Mesendoderm (in vitro differentiated cells): ENCODE measurements around the gene DIAPH3.
A peak's percentile ranks its signal among the peaks of the same experiment; 100 is the strongest.

Experiments used
- DNase-seq: peaks from one replicate; pipeline ENCODE4 v3.0.0; 2013
- H2AK5ac ChIP-seq: 2 replicates; pipeline ENCODE4 v1.6.1; 2013; ENCODE audit warnings: low read length, inconsistent platforms
- H2BK120ac ChIP-seq: 2 replicates; pipeline ENCODE4 v1.6.1; 2013; ENCODE audit warnings: low read depth, mild to moderate bottlenecking, low read length, moderate library complexity, mixed read lengths
- H2BK15ac ChIP-seq: replicated peaks from 2 replicates; pipeline ENCODE4 v1.6.1; 2013; ENCODE audit warnings: low read depth, mild to moderate bottlenecking, moderate library complexity
- H2BK5ac ChIP-seq: 2 replicates; pipeline ENCODE4 v1.6.1; 2013; ENCODE audit warnings: low read length, inconsistent platforms
- H3K18ac ChIP-seq: 2 replicates; pipeline ENCODE4 v1.6.1; 2013; ENCODE audit warnings: mild to moderate bottlenecking, low read length, mixed read lengths
- H3K23ac ChIP-seq: one replicate; pipeline ENCODE4 v1.6.1; 2013; ENCODE audit warnings: low read length
- H3K27ac ChIP-seq: 2 replicates; pipeline ENCODE4 v1.5.1; 2013; ENCODE audit warnings: low read depth, mild to moderate bottlenecking, inconsistent platforms, low read length, moderate library complexity
- H3K27me3 ChIP-seq: 2 replicates; pipeline ENCODE4 v1.6.1; 2013; ENCODE audit warnings: low read length, control low read depth, mild to moderate bottlenecking, inconsistent platforms; ENCODE audit not compliant: insufficient read depth, poor library complexity
- H3K36me3 ChIP-seq: 2 replicates; pipeline ENCODE4 v1.6.1; 2013; ENCODE audit warnings: low read length, inconsistent platforms; ENCODE audit not compliant: control insufficient read depth, insufficient read depth
- H3K4ac ChIP-seq: one replicate; pipeline ENCODE4 v1.6.1; 2013; ENCODE audit warnings: low read depth, mild to moderate bottlenecking, low read length, moderate library complexity
- H3K4me1 ChIP-seq: 2 replicates; pipeline ENCODE4 v1.6.1; 2013; ENCODE audit warnings: low read depth, low read length, inconsistent platforms; ENCODE audit not compliant: control insufficient read depth
- H3K4me2 ChIP-seq: 2 replicates; pipeline ENCODE4 v1.6.1; 2013; ENCODE audit warnings: low read length
- H3K4me3 ChIP-seq: 2 replicates; pipeline ENCODE4 v1.5.1; 2013; ENCODE audit warnings: mild to moderate bottlenecking, low read length
- H3K56ac ChIP-seq: one replicate; pipeline ENCODE4 v1.6.1; 2013; ENCODE audit warnings: low read length
- H3K79me1 ChIP-seq: 2 replicates; pipeline ENCODE4 v1.6.1; 2013; ENCODE audit warnings: low read length, inconsistent platforms
- H3K79me2 ChIP-seq: 2 replicates; pipeline ENCODE4 v1.6.1; 2013; ENCODE audit warnings: mild to moderate bottlenecking, low read length; ENCODE audit not compliant: control insufficient read depth, insufficient read depth
- H3K9ac ChIP-seq: 2 replicates; pipeline ENCODE4 v1.6.1; 2013; ENCODE audit warnings: low read length, inconsistent platforms
- H4K5ac ChIP-seq: one replicate; pipeline ENCODE4 v1.6.1; 2013; ENCODE audit warnings: low read length
- H4K8ac ChIP-seq: one replicate; pipeline ENCODE4 v1.6.1; 2013; ENCODE audit warnings: low read depth, mild to moderate bottlenecking, control low read depth, low read length, moderate library complexity
- WGBS: extraction: QIAGEN DNeasy Blood & Tissue Kit; methylation state at CpG from one replicate; pipeline ENCODE4 v1.1.7; 2013; ENCODE audit warnings: low lambda C conversion rate, missing lambda C conversion rate; ENCODE audit not compliant: insufficient coverage; ENCODE audit errors: extremely low coverage; 5-methylcytosine and 5-hydroxymethylcytosine counted together

DIAPH3 gene

GRCh38 chr13:59701261-59701660 is 462.5 kb downstream of the DIAPH3 start:
- H3K9ac ChIP-seq = no peak overlapping the region
- no peak overlapping the region for H2BK15ac ChIP-seq
- H3K79me2 ChIP-seq = no peaks in the 10 kb centered on the region
- H3K27me3 ChIP-seq = peaks cover 1% of the 10 kb centered on the region
- no peak overlapping the region for H2BK5ac ChIP-seq
- no peak overlapping the region for H4K5ac ChIP-seq
- no peaks in the 10 kb centered on the region for H3K79me1 ChIP-seq
- H2AK5ac ChIP-seq = no peak overlapping the region
- H3K23ac ChIP-seq = no peak overlapping the region
- H2BK120ac ChIP-seq = no peak overlapping the region
- H3K56ac ChIP-seq = no peak overlapping the region
- no peak overlapping the region for H3K27ac ChIP-seq
- no peak overlapping the region for H4K8ac ChIP-seq
- H3K4me2 ChIP-seq = no peak overlapping the region
- no peaks in the 10 kb centered on the region for H3K4me1 ChIP-seq
- no CpG with 5 or more reads among the region's 2 CpGs for WGBS
- H3K4ac ChIP-seq = no peak overlapping the region
- DNase-seq = no peak
- H3K18ac ChIP-seq = no peak overlapping the region
- no peak overlapping the region for H3K4me3 ChIP-seq
- H3K36me3 ChIP-seq = no peaks in the 10 kb centered on the region

- no peak overlapping the region for H3K4ac ChIP-seq
- no peak overlapping the region for H2BK120ac ChIP-seq
- DNase-seq = no peak
- H3K27me3 ChIP-seq = peaks cover 1% of the 10 kb centered on the region
- no peaks in the 10 kb centered on the region for H3K4me1 ChIP-seq
- H3K79me2 ChIP-seq = no peaks in the 10 kb centered on the region
- H3K56ac ChIP-seq = no peak overlapping the region
- no peak overlapping the region for H4K5ac ChIP-seq
- H3K4me3 ChIP-seq = no peak overlapping the region
- H3K4me2 ChIP-seq = no peak overlapping the region
- no peak overlapping the region for H2BK15ac ChIP-seq
- H3K79me1 ChIP-seq = no peaks in the 10 kb centered on the region
- H3K36me3 ChIP-seq = no peaks in the 10 kb centered on the region
- H3K9ac ChIP-seq = no peak overlapping the region
- H4K8ac ChIP-seq = no peak overlapping the region
- H3K23ac ChIP-seq = no peak overlapping the region
- no peak overlapping the region for H2AK5ac ChIP-seq
- H2BK5ac ChIP-seq = no peak overlapping the region
- no peak overlapping the region for H3K27ac ChIP-seq
- no peak overlapping the region for H3K18ac ChIP-seq
- WGBS = no CpG with 5 or more reads among the region's 2 CpGs
These were observed 463.4 kb downstream of the DIAPH3 start for GRCh38 chr13:59700281-59700680.

- Histone ChIP-seq H3K18ac (no peak overlapping the region), H2BK15ac (no peak overlapping the region), H2BK120ac (no peak overlapping the region), H3K4me2 (no peak overlapping the region), H3K36me3 (no peaks in the 10 kb centered on the region), H3K4ac (no peak overlapping the region), H3K56ac (no peak overlapping the region), H4K8ac (no peak overlapping the region), H2BK5ac (no peak overlapping the region), H4K5ac (no peak overlapping the region), H3K79me1 (no peaks in the 10 kb centered on the region), H2AK5ac (no peak overlapping the region), H3K4me1 (no peaks in the 10 kb centered on the region), H3K23ac (no peak overlapping the region), H3K9ac (no peak overlapping the region), H3K79me2 (no peaks in the 10 kb centered on the region), H3K27ac (no peak overlapping the region), H3K27me3 (peaks cover 1% of the 10 kb centered on the region), H3K4me3 (no peak overlapping the region)
- WGBS = no CpG with 5 or more reads among the region's 1 CpG
- no peak for DNase-seq
These were observed 467.5 kb downstream of the DIAPH3 start for GRCh38 chr13:59696271-59696670.

- Histone ChIP-seq H4K8ac (no peak overlapping the region), H3K79me1 (no peaks in the 10 kb centered on the region), H3K27me3 (no peaks in the 10 kb centered on the region), H3K4me2 (no peak overlapping the region), H2AK5ac (no peak overlapping the region), H3K36me3 (no peaks in the 10 kb centered on the region), H3K23ac (no peak overlapping the region), H4K5ac (no peak overlapping the region), H3K4ac (no peak overlapping the region), H3K18ac (no peak overlapping the region), H3K4me1 (peaks cover 4% of the 10 kb centered on the region), H3K56ac (no peak overlapping the region), H3K9ac (no peak overlapping the region), H3K4me3 (no peak overlapping the region), H2BK120ac (no peak overlapping the region), H3K27ac (no peak overlapping the region), H2BK5ac (no peak overlapping the region), H3K79me2 (no peaks in the 10 kb centered on the region), H2BK15ac (no peak overlapping the region)
- DNase-seq = no peak
- WGBS = no CpG with 5 or more reads among the region's 1 CpG
These were observed 472.1 kb downstream of the DIAPH3 start for GRCh38 chr13:59691501-59692066.

- H3K4me1 ChIP-seq = peaks cover 4% of the 10 kb centered on the region
- no peak overlapping the region for H3K18ac ChIP-seq
- H3K27me3 ChIP-seq = no peaks in the 10 kb centered on the region
- no peak overlapping the region for H2AK5ac ChIP-seq
- DNase-seq = no peak
- WGBS = no CpG with 5 or more reads among the region's 1 CpG
- H2BK5ac ChIP-seq = no peak overlapping the region
- H3K79me1 ChIP-seq = no peaks in the 10 kb centered on the region
- no peak overlapping the region for H3K4me3 ChIP-seq
- H3K4ac ChIP-seq = no peak overlapping the region
- no peaks in the 10 kb centered on the region for H3K79me2 ChIP-seq
- no peak overlapping the region for H3K27ac ChIP-seq
- H2BK15ac ChIP-seq = no peak overlapping the region
- no peak overlapping the region for H3K4me2 ChIP-seq
- H2BK120ac ChIP-seq = no peak overlapping the region
- H3K23ac ChIP-seq = no peak overlapping the region
- no peak overlapping the region for H4K5ac ChIP-seq
- H3K9ac ChIP-seq = no peak overlapping the region
- no peaks in the 10 kb centered on the region for H3K36me3 ChIP-seq
- no peak overlapping the region for H3K56ac ChIP-seq
- H4K8ac ChIP-seq = no peak overlapping the region
These were observed 472.7 kb downstream of the DIAPH3 start for GRCh38 chr13:59690857-59691500.

- Histone ChIP-seq H3K79me2 (no peaks in the 10 kb centered on the region), H3K27me3 (no peaks in the 10 kb centered on the region), H3K79me1 (no peaks in the 10 kb centered on the region), H2BK15ac (no peak overlapping the region), H3K23ac (no peak overlapping the region), H4K8ac (no peak overlapping the region), H2BK120ac (no peak overlapping the region), H3K4me2 (no peak overlapping the region), H3K36me3 (no peaks in the 10 kb centered on the region), H3K56ac (no peak overlapping the region), H3K18ac (no peak overlapping the region), H2AK5ac (no peak overlapping the region), H3K9ac (no peak overlapping the region), H3K4me3 (no peak overlapping the region), H3K4ac (no peak overlapping the region), H4K5ac (no peak overlapping the region), H3K27ac (no peak overlapping the region), H2BK5ac (no peak overlapping the region), H3K4me1 (peaks cover 4% of the 10 kb centered on the region)
- no CpG with 5 or more reads among the region's 4 CpGs for WGBS
- peak; percentile 94 for DNase-seq
These were observed 474.7 kb downstream of the DIAPH3 start for GRCh38 chr13:59689057-59689456.
